KMS-11 (cell line): Measurements from ENCODE around the gene BRICD5.

Source experiments
- H2AFZ ChIP-seq: fragments of 200-600 bp; sonication (generic); 2 replicates; pipeline ENCODE4 v1.6.1; 2016; ENCODE audit warnings: antibody characterized with exemption, mixed run types, low read depth
- H3K27ac ChIP-seq: fragments of 200-600 bp; sonication (generic); 2 replicates; pipeline ENCODE4 v1.6.1; 2016; ENCODE audit warnings: mild to moderate bottlenecking, mixed run types
- H3K27me3 ChIP-seq: fragments of 200-600 bp; sonication (generic); 2 replicates; pipeline ENCODE4 v1.6.1; 2017; ENCODE audit warnings: mild to moderate bottlenecking, low read depth, mixed run types, moderate library complexity; ENCODE audit not compliant: insufficient read depth
- H3K36me3 ChIP-seq: fragments of 200-600 bp; sonication (generic); 2 replicates; pipeline ENCODE4 v1.6.1; 2017; ENCODE audit warnings: mild to moderate bottlenecking, mixed run types; ENCODE audit not compliant: insufficient read depth
- H3K4me1 ChIP-seq: fragments of 200-600 bp; sonication (generic); 2 replicates; pipeline ENCODE4 v1.6.1; 2016; ENCODE audit warnings: mild to moderate bottlenecking, low read depth, mixed run types; ENCODE audit not compliant: poor library complexity, severe bottlenecking
- H3K4me2 ChIP-seq: fragments of 200-600 bp; sonication (generic); 2 replicates; pipeline ENCODE4 v1.7.0; 2016; ENCODE audit warnings: mild to moderate bottlenecking, mixed run types
- H3K4me3 ChIP-seq: fragments of 200-600 bp; sonication (generic); IDR thresholded peaks from 2 replicates; pipeline ENCODE4 v1.6.1; 2017; ENCODE audit warnings: low read depth, low read length, mixed read lengths; ENCODE audit not compliant: insufficient read depth
- H3K79me2 ChIP-seq: fragments of 200-600 bp; sonication (generic); 2 replicates; pipeline ENCODE4 v1.6.1; 2016; ENCODE audit warnings: low read depth, mixed run types; ENCODE audit not compliant: insufficient read depth
- H3K9ac ChIP-seq: fragments of 200-600 bp; sonication (generic); 2 replicates; pipeline ENCODE4 v1.6.1; 2016; ENCODE audit warnings: mild to moderate bottlenecking, mixed run types
- H4K20me1 ChIP-seq: fragments of 200-600 bp; sonication (generic); 2 replicates; pipeline ENCODE4 v1.6.1; 2016; ENCODE audit warnings: mild to moderate bottlenecking, mixed run types; ENCODE audit not compliant: insufficient read depth
- TF ChIP-seq, protein P1 (sequence below): fragments of 200-600 bp; sonication (generic); conservative IDR thresholded peaks from 2 replicates; pipeline ENCODE4 v1.6.1; 2017; ENCODE audit warnings: low read depth, mild to moderate bottlenecking, antibody characterized with exemption, low read length, moderate library complexity, mixed read lengths

The BRICD5 gene

DNA sequence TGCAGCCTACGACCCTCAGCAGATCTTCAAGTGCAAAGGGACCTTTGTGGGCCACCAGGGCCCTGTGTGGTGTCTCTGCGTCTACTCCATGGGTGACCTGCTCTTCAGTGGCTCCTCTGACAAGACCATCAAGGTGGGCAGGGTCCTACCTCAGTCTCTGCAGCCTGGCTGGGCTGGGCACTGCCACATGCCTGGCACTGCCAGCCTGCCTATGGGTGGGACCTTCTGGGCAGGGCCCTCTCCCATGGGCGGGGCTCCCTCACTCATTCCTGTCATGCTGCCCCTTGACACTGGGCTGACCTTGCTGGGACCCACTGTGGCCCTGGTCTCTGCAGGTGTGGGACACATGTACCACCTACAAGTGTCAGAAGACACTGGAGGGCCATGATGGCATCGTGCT is 36.7 kb downstream of the BRICD5 start:
- Histone ChIP-seq H4K20me1 (no peaks in the 10 kb centered on the region), H2AFZ (no peak overlapping the region), H3K27ac (no peak overlapping the region), H3K4me3 (no peak overlapping the region), H3K27me3 (no peaks in the 10 kb centered on the region), H3K4me2 (no peak overlapping the region), H3K9ac (no peak overlapping the region), H3K36me3 (peaks cover 6% of the 10 kb centered on the region; the same call in 1 of the 2 replicates), H3K79me2 (no peaks in the 10 kb centered on the region), H3K4me1 (no peaks in the 10 kb centered on the region)
- TF ChIP-seq, protein P1, sequence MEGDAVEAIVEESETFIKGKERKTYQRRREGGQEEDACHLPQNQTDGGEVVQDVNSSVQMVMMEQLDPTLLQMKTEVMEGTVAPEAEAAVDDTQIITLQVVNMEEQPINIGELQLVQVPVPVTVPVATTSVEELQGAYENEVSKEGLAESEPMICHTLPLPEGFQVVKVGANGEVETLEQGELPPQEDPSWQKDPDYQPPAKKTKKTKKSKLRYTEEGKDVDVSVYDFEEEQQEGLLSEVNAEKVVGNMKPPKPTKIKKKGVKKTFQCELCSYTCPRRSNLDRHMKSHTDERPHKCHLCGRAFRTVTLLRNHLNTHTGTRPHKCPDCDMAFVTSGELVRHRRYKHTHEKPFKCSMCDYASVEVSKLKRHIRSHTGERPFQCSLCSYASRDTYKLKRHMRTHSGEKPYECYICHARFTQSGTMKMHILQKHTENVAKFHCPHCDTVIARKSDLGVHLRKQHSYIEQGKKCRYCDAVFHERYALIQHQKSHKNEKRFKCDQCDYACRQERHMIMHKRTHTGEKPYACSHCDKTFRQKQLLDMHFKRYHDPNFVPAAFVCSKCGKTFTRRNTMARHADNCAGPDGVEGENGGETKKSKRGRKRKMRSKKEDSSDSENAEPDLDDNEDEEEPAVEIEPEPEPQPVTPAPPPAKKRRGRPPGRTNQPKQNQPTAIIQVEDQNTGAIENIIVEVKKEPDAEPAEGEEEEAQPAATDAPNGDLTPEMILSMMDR: no peak

DNA sequence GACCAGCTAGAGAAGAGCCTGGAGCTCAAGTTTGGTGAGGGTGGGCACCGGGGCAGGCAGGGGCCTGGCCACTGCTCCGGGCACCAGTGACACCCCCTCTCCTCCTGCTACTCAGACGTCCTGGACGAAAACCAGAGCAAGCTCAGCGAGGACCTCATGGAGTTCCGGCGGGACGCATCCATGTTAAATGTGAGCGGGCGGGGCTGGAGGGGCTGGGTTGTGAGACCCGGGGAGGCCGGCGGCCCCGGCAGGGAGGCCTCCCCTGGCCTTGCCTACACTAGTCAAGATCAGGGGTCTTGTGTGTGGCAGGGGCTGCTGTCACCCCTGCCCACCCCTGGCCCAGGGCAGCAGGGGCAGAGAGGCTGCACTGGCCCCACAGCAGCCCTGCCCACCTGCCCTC is 37.3 kb downstream of the BRICD5 start:
- Histone ChIP-seq H3K79me2 (no peaks in the 10 kb centered on the region), H3K4me2 (no peak overlapping the region), H3K9ac (no peak overlapping the region), H3K27me3 (no peaks in the 10 kb centered on the region), H3K36me3 (peaks cover 6% of the 10 kb centered on the region; the same call in 1 of the 2 replicates), H3K4me3 (no peak overlapping the region), H3K4me1 (peaks cover under 1% of the 10 kb centered on the region), H2AFZ (no peak overlapping the region), H4K20me1 (no peaks in the 10 kb centered on the region), H3K27ac (no peak overlapping the region)
- TF ChIP-seq, protein P1: no peak

DNA sequence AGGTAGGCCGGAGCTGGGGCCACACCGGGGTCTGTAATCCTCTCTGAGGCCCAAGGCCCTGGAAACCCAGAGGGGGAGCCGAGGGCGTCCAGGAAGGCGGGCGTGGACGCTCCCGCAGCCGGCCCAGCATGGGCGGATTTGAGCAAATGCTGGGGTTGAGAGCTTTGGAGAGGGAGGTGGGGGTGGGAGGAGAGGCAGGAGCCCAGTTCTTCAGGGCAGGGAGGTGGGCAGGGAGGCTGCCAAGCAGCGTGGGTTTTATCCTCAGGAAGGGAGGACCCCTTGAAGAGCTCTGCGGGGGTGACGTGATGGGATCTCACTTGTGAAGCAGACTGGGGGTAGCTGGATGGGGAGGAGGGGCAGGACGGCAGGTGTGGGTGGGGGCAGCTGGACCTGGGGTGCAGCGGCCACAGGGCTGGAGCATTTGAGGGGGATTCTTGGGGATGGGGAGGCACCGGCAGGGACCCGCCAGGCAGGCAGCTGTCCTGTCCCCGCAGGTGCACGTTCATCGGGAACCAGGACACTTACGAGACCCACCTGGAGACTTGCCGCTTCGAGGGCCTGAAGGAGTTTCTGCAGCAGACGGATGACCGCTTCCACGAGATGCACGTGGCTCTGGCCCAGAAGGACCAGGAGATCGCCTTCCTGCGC is 37.9 kb downstream of the BRICD5 start:
- H3K9ac ChIP-seq: no peak overlapping the region
- TF ChIP-seq, protein P1: no peak
- H3K27me3 ChIP-seq: no peaks in the 10 kb centered on the region
- H3K4me1 ChIP-seq: peaks cover 6% of the 10 kb centered on the region
- H2AFZ ChIP-seq: no peak overlapping the region
- no peak overlapping the region for H3K27ac ChIP-seq
- no peak overlapping the region for H3K4me3 ChIP-seq
- H3K79me2 ChIP-seq: no peaks in the 10 kb centered on the region
- no peak overlapping the region for H3K4me2 ChIP-seq
- H3K36me3 ChIP-seq: peaks cover 6% of the 10 kb centered on the region; the same call in 1 of the 2 replicates
- H4K20me1 ChIP-seq: no peaks in the 10 kb centered on the region

DNA sequence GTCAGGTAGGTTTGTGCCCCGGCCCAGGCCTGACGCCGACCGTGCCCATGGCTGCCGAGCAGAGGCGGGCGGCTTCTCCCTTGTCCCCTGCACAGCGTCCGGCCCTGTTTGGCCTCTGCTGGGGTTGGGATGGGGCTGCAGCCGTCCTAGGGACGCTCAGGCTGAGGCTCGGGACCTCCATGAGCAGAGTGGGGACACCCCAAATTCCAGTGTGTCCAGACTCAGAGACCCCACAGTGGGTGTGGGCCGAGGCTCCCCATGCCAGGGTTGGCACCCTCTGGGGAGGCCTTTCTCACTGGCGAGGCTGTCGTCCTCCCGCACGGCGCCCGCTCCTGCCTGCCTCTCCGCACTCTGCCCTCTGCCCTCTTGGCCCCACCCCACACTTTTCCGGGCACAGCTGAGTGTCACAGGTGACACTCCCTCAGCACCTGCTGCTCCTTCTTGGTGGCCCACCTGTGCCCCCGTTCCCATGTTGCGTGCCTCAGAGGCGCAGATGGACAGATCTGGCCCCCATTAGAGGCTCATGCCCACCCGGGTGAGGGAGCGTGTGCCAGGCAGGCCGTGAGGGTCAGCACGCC is 39.0 kb downstream of the BRICD5 start:
- Histone ChIP-seq H3K9ac (no peak overlapping the region), H3K4me1 (peaks cover 11% of the 10 kb centered on the region), H2AFZ (no peak overlapping the region), H3K4me2 (no peak overlapping the region), H3K36me3 (peaks cover 6% of the 10 kb centered on the region; the same call in 1 of the 2 replicates), H3K27ac (no peak overlapping the region), H3K27me3 (no peaks in the 10 kb centered on the region), H3K79me2 (no peaks in the 10 kb centered on the region), H4K20me1 (no peaks in the 10 kb centered on the region), H3K4me3 (no peak overlapping the region)
- TF ChIP-seq, protein P1: no peak
